ENCODE data around the gene CPE. TPM values are rescaled to one million over a fixed set of nuclear protein-coding genes. Genes with fewer than 3 reads are reported as not detected.
"Not testable (repeated sequence)": the region's sequence is repeated elsewhere in the genome, so short reads cannot be mapped to it uniquely, and the experiment has no call there.

The CPE gene
- total RNA-seq, 1 donor from 2014 or later: 147 TPM

- no peak for DNase-seq
Observed at GRCh38 chr4:165404080-165404479, 25.3 kb downstream of the CPE start.

DNA sequence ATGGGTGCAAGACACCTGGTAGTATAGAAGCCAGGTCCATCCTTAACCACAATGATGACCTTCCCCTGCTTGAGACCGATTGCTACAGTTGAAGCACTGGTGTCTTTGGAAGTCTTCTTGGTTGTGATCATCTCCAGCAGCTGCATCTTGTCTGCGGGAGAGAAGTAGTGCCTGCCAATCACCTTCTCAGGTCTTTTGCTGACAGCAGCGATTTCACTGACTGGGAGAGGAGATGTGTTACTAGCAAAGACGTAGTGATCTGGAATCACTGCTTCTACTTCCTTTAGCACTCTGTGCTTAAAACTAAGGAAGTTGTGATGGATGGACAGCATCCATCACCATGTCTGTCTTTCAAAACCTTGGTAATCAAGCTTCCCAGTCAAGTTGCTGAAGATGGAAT is 25.9 kb downstream of the CPE start:
- DNase-seq: no peak

- DNase-seq: no peak
Observed at GRCh38 chr4:165410214-165410613, 31.4 kb downstream of the CPE start.

DNA sequence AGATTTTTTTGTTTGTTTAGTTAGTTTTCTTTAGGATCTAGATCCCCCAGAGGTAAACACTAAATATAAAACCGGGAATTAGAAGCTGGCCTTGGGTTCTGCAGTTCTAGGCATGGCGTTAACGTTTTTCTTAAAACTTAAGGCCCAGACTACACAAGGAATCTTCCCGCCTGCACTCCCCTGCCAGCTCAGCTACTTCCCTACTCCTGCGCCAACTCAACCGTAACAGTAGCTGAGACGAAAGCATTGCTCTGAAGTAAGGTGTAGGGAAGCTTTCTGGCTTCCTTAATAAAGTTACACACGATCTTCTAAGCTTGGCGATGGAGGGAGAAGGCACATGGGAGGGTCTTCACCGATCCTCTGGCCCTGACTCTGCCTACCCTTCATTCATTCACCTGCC is 37.1 kb downstream of the CPE start:
- no peak for DNase-seq

DNA sequence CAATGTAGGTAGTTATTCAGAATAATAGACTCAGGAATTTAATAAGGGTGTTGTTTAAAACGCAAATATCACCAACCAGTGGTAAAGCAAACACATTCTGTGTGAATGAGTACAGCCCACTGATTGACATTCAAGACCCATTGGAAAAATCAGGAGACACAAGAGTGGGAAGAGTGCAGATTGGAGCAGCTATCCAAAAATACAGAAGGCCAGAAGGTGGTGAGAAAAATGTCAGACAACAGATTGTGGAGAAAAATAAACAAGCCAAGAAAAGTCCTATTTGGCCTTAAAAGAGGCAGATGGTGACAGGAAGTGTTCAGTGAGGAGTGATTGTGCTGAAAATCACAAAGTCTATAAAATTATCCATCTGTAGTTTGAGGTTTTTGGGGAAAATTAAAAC is 39.3 kb downstream of the CPE start:
- DNase-seq: no peak

DNA sequence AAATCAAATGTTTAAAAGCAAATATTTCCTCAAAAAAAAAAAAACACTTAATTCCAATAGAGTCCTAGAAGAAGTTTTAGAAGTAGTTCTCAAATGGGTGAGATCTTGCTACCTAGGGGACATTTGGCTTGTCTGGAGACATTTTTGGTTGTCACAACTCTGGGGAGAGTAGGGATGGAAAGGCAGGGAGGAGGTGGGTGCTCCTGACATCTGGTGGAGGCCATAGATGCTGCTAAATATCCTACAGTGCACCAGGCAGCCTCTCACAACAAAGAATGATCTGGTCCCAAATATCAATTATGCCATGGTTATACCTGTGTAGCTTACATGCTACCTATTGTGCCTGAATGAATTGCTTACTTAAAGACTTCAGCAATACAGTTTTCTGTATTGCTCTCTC is 46.8 kb downstream of the CPE start:
- no peak for DNase-seq

DNA sequence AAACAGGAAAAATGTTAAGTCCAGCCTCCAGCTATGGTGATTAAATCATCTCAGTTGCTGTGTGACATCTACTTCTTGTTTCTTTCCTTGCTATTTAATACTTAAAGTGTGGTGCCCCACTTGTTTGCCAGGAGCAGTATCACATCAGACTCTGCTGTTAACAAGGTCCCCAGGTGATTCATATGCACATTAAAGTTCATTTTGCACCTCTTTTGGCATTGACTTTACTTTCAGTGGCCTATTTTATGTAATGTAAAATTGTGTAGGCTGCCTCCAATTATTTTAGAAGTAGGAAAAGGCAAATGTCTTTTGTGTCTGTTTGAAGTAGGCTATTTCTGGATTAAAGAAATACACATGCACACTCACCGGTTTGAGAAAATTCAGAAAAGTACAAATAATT is 47.5 kb downstream of the CPE start:
- no peak for DNase-seq

- DNase-seq: no peak
Observed at GRCh38 chr4:165426823-165427222, 48.0 kb downstream of the CPE start.

GRCh38 chr4:165428957-165429356 is 50.1 kb downstream of the CPE start:
- DNase-seq: no peak

DNA sequence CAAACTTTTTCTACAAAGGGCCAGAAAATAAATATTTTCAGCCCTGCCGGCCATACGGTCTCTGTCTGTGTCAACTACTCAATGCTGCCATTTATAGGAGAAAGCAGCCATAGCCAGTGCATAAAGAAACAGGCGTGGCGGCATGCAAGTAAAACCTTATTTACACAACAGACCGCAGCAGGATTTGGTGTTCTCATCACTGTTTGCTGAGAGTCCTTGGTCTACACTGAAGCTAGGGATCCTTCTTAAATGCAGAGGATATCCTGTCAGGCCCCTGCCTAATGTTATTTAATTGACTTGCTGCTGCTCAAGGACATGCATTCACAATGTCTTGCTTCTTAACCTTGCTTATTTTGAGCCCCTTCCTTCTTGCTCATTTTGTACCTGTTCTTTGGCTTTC is 54.7 kb downstream of the CPE start:
- no peak for DNase-seq

- DNase-seq: no peak
Observed at GRCh38 chr4:165437691-165438090, 58.9 kb downstream of the CPE start.

GRCh38 chr4:165439344-165439743 is 60.5 kb downstream of the CPE start:
- DNase-seq: no peak

- no peak for DNase-seq
Observed at GRCh38 chr4:165439981-165440380, 61.2 kb downstream of the CPE start.

- peak; percentile 57 for DNase-seq
Observed at GRCh38 chr4:165440415-165441158, 61.8 kb downstream of the CPE start.

- no peak for DNase-seq
Observed at GRCh38 chr4:165443276-165443675, 64.5 kb downstream of the CPE start.

GRCh38 chr4:165448700-165449099 is 69.9 kb downstream of the CPE start:
- no peak for DNase-seq

GRCh38 chr4:165449333-165449732 is 70.5 kb downstream of the CPE start:
- DNase-seq: no peak

- DNase-seq: no peak
Observed at GRCh38 chr4:165450871-165451270, 72.1 kb downstream of the CPE start.

GRCh38 chr4:165453140-165453539 is 74.3 kb downstream of the CPE start:
- DNase-seq: not testable (repeated sequence)

DNA sequence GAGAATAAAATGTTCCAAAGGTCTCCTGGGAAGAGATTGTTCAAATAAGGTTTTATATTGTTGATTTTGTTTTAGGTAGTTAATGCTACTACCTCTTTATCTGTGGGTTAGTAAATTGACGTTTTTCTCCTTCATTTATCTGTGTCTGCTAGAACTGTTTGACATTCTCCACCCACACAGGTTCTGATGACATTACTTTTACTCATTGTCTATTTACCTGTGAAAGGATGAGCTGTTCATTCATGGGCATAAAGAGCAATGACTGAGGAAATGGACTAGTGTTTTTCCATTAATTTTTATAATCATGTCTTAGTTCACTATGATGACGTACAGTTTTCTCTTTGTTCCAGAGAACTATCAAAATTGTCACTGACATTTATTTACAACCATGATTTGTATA is 75.6 kb downstream of the CPE start:
- no peak for DNase-seq

DNA sequence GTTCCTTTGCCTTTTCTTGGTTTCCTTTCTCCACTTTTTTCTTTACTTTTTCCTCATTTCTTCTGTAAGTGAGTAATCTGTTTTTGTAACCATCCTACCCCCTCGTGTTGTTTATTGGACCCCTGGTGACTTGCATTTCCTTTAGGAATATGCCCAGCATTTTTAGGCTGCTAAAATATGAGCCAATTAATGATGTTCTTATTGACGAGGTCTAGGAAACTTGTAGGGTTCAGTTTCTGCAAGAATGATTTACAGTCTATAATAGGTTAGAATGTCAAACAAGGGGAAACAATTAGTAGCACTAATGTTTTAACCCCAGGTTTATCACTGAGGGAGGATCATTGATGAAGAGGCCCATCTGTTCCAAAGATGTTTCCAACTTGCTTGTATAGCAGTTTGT is 79.0 kb downstream of the CPE start:
- no peak for DNase-seq

- no peak for DNase-seq
Observed at GRCh38 chr4:165458471-165458870, 79.7 kb downstream of the CPE start.

GRCh38 chr4:165461159-165461821 is 82.5 kb downstream of the CPE start:
- peak; percentile 50 for DNase-seq

- DNase-seq: no peak
Observed at GRCh38 chr4:165462009-165462408, 83.2 kb downstream of the CPE start.

Data from tongue (tissue), 2 donors.